ENCODE results near the gene PPP2R5C.

- no peak for TF ChIP-seq EP300 (IDR thresholded peaks at IDR 0.05; ENCODE audit: borderline replicate concordance)
- no peak for TF ChIP-seq USF1 (IDR thresholded peaks at IDR 0.05)
- no peak for TF ChIP-seq REST (IDR thresholded peaks at IDR 0.05; ENCODE audit: low read depth)
Measured at GRCh38 chr14:101828046-101828445, 66.5 kb downstream of the PPP2R5C start.
